B cell (primary cell): ENCODE data around the gene EXOC3.

Source experiments
- EZH2 ChIP-seq: IDR thresholded peaks from 2 replicates; pipeline ENCODE4 v1.6.1; 2012; ENCODE audit warnings: borderline replicate concordance, low read depth, mild to moderate bottlenecking, moderate library complexity, low read length; ENCODE audit not compliant: insufficient read depth, poor library complexity, severe bottlenecking
- TF ChIP-seq, protein P1 (sequence below): fragments of 200-600 bp; IDR thresholded peaks from one replicate; pipeline ENCODE4 v1.8.0; 2022; ENCODE audit warnings: antibody characterized with exemption, mild to moderate bottlenecking

DNA sequence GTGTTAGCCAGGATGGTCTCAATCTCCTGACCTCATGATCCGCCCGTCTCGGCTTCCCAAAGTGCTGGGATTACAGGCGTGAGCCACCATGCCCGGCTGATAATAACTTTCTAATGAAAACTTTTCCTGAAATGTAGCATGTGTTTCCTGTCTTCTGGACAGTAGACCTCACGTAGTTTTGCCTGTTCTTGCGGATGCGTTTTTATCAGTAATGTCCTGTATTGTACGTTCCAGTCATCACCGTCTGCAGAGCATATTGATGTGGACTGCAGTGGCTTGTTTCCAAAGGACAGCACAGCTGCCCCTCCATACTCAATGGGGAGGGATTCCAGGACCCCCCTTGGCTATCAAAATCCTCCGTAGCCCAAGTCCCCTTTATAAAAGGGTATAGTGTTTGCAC is 12.8 kb downstream of the EXOC3 start:
- TF ChIP-seq, protein P1, sequence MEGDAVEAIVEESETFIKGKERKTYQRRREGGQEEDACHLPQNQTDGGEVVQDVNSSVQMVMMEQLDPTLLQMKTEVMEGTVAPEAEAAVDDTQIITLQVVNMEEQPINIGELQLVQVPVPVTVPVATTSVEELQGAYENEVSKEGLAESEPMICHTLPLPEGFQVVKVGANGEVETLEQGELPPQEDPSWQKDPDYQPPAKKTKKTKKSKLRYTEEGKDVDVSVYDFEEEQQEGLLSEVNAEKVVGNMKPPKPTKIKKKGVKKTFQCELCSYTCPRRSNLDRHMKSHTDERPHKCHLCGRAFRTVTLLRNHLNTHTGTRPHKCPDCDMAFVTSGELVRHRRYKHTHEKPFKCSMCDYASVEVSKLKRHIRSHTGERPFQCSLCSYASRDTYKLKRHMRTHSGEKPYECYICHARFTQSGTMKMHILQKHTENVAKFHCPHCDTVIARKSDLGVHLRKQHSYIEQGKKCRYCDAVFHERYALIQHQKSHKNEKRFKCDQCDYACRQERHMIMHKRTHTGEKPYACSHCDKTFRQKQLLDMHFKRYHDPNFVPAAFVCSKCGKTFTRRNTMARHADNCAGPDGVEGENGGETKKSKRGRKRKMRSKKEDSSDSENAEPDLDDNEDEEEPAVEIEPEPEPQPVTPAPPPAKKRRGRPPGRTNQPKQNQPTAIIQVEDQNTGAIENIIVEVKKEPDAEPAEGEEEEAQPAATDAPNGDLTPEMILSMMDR = no peak
- TF ChIP-seq EZH2 = no peak
